Left ventricle myocardium inferior (tissue), 1 donor: ENCODE data around the gene LRRC47. TPM values are rescaled to one million over a fixed set of nuclear protein-coding genes. Genes with fewer than 3 reads are reported as not detected.

Source experiments
- DNase-seq: peaks from one replicate; pipeline ENCODE4 v3.0.0-alpha.2; 2020
- H3K27ac ChIP-seq: fragments of 200-600 bp; replicated peaks from 2 replicates; pipeline ENCODE4 v1.8.0; 2021
- H3K27me3 ChIP-seq: fragments of 200-600 bp; 2 replicates; pipeline ENCODE4 v1.8.0; 2021; ENCODE audit warnings: low read depth
- H3K36me3 ChIP-seq: fragments of 200-600 bp; 2 replicates; pipeline ENCODE4 v1.8.0; 2021
- H3K4me1 ChIP-seq: fragments of 200-600 bp; 2 replicates; pipeline ENCODE4 v1.8.0; 2021
- H3K4me3 ChIP-seq: fragments of 200-600 bp; 2 replicates; pipeline ENCODE4 v1.8.0; 2021; ENCODE audit warnings: mild to moderate bottlenecking, moderate library complexity
- H3K9me3 ChIP-seq: fragments of 200-600 bp; replicated peaks from 2 replicates; pipeline ENCODE4 v1.8.0; 2021
- CTCF ChIP-seq: fragments of 200-600 bp; IDR thresholded peaks from 2 replicates; pipeline ENCODE4 v1.8.0; 2021; ENCODE audit warnings: antibody characterized with exemption, mild to moderate bottlenecking, borderline replicate concordance
- intact Hi-C: fragments of 100-400 bp; cut with micrococcal nuclease; formaldehyde crosslinking; loops from one replicate; pipeline ENCODE4 v1.11.0; 2022
- total RNA-seq: library from RNA; stranded (reverse); fragmentation: NEBNext Ultra II Directional; extraction: Animal tissue kit (Norgen Biotek cat#: 25700); gene quantifications from one replicate; pipeline ENCODE4 v1.2.1, GENCODE V29; 2021
- donor health status: DM: no; HTN: yes; CAD: no; lungs with severe emphysema.

LRRC47 gene
- total RNA-seq, 1 donor from 2014 or later = 58.2 TPM

- no peak for DNase-seq
- peaks cover 31% of the 10 kb centered on the region for H3K36me3 ChIP-seq
- H3K27ac ChIP-seq = no peak overlapping the region
- H3K4me1 ChIP-seq = peaks cover 76% of the 10 kb centered on the region
- no peaks in the 10 kb centered on the region for H3K9me3 ChIP-seq
- intact Hi-C loops = no loop called here
- TF ChIP-seq CTCF = no peak
- no peak overlapping the region for H3K4me3 ChIP-seq
- H3K27me3 ChIP-seq = no peaks in the 10 kb centered on the region
Measured at GRCh38 chr1:3790952-3791351, 5.3 kb downstream of the LRRC47 start.

GRCh38 chr1:3790500-3790923, 5.8 kb downstream of the LRRC47 start:
- no peaks in the 10 kb centered on the region for H3K9me3 ChIP-seq
- H3K27me3 ChIP-seq = no peaks in the 10 kb centered on the region
- TF ChIP-seq CTCF = no peak
- intact Hi-C loops = no loop called here
- no peak for DNase-seq
- peaks cover 72% of the 10 kb centered on the region for H3K4me1 ChIP-seq
- peaks cover 36% of the 10 kb centered on the region for H3K36me3 ChIP-seq
- no peak overlapping the region for H3K27ac ChIP-seq
- no peak overlapping the region for H3K4me3 ChIP-seq

- Histone ChIP-seq H3K36me3 (peaks cover 44% of the 10 kb centered on the region), H3K4me3 (no peak overlapping the region), H3K27ac (peak overlapping the region; percentile 27), H3K4me1 (peaks cover 63% of the 10 kb centered on the region), H3K9me3 (no peaks in the 10 kb centered on the region), H3K27me3 (no peaks in the 10 kb centered on the region)
- intact Hi-C loops = no loop called here
- no peak for DNase-seq
- TF ChIP-seq CTCF = no peak
Measured at GRCh38 chr1:3789421-3790300, 6.6 kb downstream of the LRRC47 start.

GRCh38 chr1:3788756-3789420, 7.4 kb downstream of the LRRC47 start:
- H3K9me3 ChIP-seq = no peaks in the 10 kb centered on the region
- H3K27me3 ChIP-seq = no peaks in the 10 kb centered on the region
- peaks cover 56% of the 10 kb centered on the region for H3K4me1 ChIP-seq
- intact Hi-C loops = no loop called here
- H3K4me3 ChIP-seq = no peak overlapping the region
- TF ChIP-seq CTCF = no peak
- H3K27ac ChIP-seq = peak overlapping the region; percentile 27
- no peak for DNase-seq
- H3K36me3 ChIP-seq = peaks cover 52% of the 10 kb centered on the region

- intact Hi-C loops = no loop called here
- no peak for TF ChIP-seq CTCF
Measured at GRCh38 chr1:3787745-3788605, 8.3 kb downstream of the LRRC47 start.

More at GRCh38 chr1:3787745-3788605, 8.3 kb downstream of the LRRC47 start:
- peaks cover 61% of the 10 kb centered on the region for H3K36me3 ChIP-seq
- peaks cover 47% of the 10 kb centered on the region for H3K4me1 ChIP-seq
- no peak overlapping the region for H3K4me3 ChIP-seq
- no peak overlapping the region for H3K27ac ChIP-seq
- no peak for DNase-seq
- no peaks in the 10 kb centered on the region for H3K27me3 ChIP-seq
- no peaks in the 10 kb centered on the region for H3K9me3 ChIP-seq
